Renal pelvis (tissue), 12 donors: ENCODE measurements around the gene BCKDHB. TPM values are rescaled to one million over a fixed set of nuclear protein-coding genes. Genes with fewer than 3 reads are reported as not detected.
"Not testable (repeated sequence)": the region's sequence is repeated elsewhere in the genome, so short reads cannot be mapped to it uniquely, and the experiment has no call there.

Source experiments
- DNase-seq: peaks from one replicate; pipeline ENCODE4 v3.0.0-alpha.2; 2013
- long read RNA-seq, 16 experiments: transcript quantifications; one replicate each; lab custom pipeline, GENCODE V29; 2026
- polyA plus RNA-seq, 3 donors: library from polyadenylated mRNA; unstranded; fragments of 120-200 nt; gene quantifications; one replicate each; pipeline ENCODE4 v1.2.1, GENCODE V29; 2013; ENCODE audit not compliant: insufficient read length in 3 of 3

BCKDHB gene
- polyA plus RNA-seq: 10 to 100 TPM; 24.2 to 31.6 (median 30.3) TPM
- long read RNA-seq, donor 1, transcript BCKDHB-201 (10 exons, 3,692 nt): major isoform, 9 of 12 reads
- long read RNA-seq, donor 1, partial matches to known transcripts: 0 of 12 reads
- long read RNA-seq, donor 1, other reads (novel, unspliced or antisense): 0 of 12 reads
- long read RNA-seq, donor 2, transcript BCKDHB-202 (11 exons, 1,514 nt): major isoform, 7 of 13 reads
- long read RNA-seq, donor 2, transcript BCKDHB-201 (10 exons, 3,692 nt): minor isoform, 6 of 13 reads
- long read RNA-seq, donor 2, partial matches to known transcripts: 0 of 13 reads
- long read RNA-seq, donor 2, other reads (novel, unspliced or antisense): 0 of 13 reads
- long read RNA-seq, donor 3, transcript BCKDHB-201 (10 exons, 3,692 nt): major isoform, 6 of 12 reads
- long read RNA-seq, donor 3, transcript BCKDHB-202 (11 exons, 1,514 nt): major isoform, 6 of 12 reads
- long read RNA-seq, donor 3, partial matches to known transcripts: 0 of 12 reads
- long read RNA-seq, donor 3, other reads (novel, unspliced or antisense): 0 of 12 reads
- long read RNA-seq, donor 4, transcript BCKDHB-202 (11 exons, 1,514 nt): major isoform, 7 of 10 reads
- long read RNA-seq, donor 4, partial matches to known transcripts: 0 of 10 reads
- long read RNA-seq, donor 4, other reads (novel, unspliced or antisense): 0 of 10 reads
- long read RNA-seq, donor 5, transcript BCKDHB-202 (11 exons, 1,514 nt): major isoform, 5 of 9 reads
- long read RNA-seq, donor 5, partial matches to known transcripts: 0 of 9 reads
- long read RNA-seq, donor 5, other reads (novel, unspliced or antisense): 0 of 9 reads
- long read RNA-seq, donor 6, transcript BCKDHB-202 (11 exons, 1,514 nt): minor isoform, 8 of 26 reads
- long read RNA-seq, donor 6, transcript BCKDHB-201 (10 exons, 3,692 nt): major isoform, 17 of 26 reads
- long read RNA-seq, donor 6, partial matches to known transcripts: 0 of 26 reads
- long read RNA-seq, donor 6, other reads (novel, unspliced or antisense): 0 of 26 reads
- long read RNA-seq, donor 7, transcript BCKDHB-202 (11 exons, 1,514 nt): major isoform, 5 of 22 reads
- long read RNA-seq, donor 7, partial matches to known transcripts: 12 of 22 reads
- long read RNA-seq, donor 7, other reads (novel, unspliced or antisense): 0 of 22 reads
- long read RNA-seq, donor 8, partial matches to known transcripts: 0 of 6 reads
- long read RNA-seq, donor 8, other reads (novel, unspliced or antisense): 0 of 6 reads
- long read RNA-seq, donor 9, transcript BCKDHB-202 (11 exons, 1,514 nt): minor isoform, 5 of 28 reads
- long read RNA-seq, donor 9, transcript BCKDHB-201 (10 exons, 3,692 nt): major isoform, 15 of 28 reads
- long read RNA-seq, donor 9, partial matches to known transcripts: 7 of 28 reads
- long read RNA-seq, donor 9, other reads (novel, unspliced or antisense): 0 of 28 reads
- long read RNA-seq, donor 10, transcript BCKDHB-201 (10 exons, 3,692 nt): major isoform, 8 of 21 reads
- long read RNA-seq, donor 10, transcript BCKDHB-202 (11 exons, 1,514 nt): minor isoform, 6 of 21 reads
- long read RNA-seq, donor 10, partial matches to known transcripts: 7 of 21 reads
- long read RNA-seq, donor 10, other reads (novel, unspliced or antisense): 0 of 21 reads
- long read RNA-seq, donor 11, transcript BCKDHB-201 (10 exons, 3,692 nt): major isoform, 5 of 8 reads
- long read RNA-seq, donor 11, partial matches to known transcripts: 0 of 8 reads
- long read RNA-seq, donor 11, other reads (novel, unspliced or antisense): 0 of 8 reads
- long read RNA-seq, donor 12, transcript BCKDHB-201 (10 exons, 3,692 nt): major isoform, 14 of 18 reads
- long read RNA-seq, donor 12, partial matches to known transcripts: 0 of 18 reads
- long read RNA-seq, donor 12, other reads (novel, unspliced or antisense): 0 of 18 reads
- long read RNA-seq, donor 13, transcript BCKDHB-201 (10 exons, 3,692 nt): major isoform, 8 of 10 reads
- long read RNA-seq, donor 13, partial matches to known transcripts: 0 of 10 reads
- long read RNA-seq, donor 13, other reads (novel, unspliced or antisense): 0 of 10 reads
- long read RNA-seq, donor 14, transcript BCKDHB-202 (11 exons, 1,514 nt): minor isoform, 5 of 22 reads
- long read RNA-seq, donor 14, transcript BCKDHB-201 (10 exons, 3,692 nt): major isoform, 16 of 22 reads
- long read RNA-seq, donor 14, partial matches to known transcripts: 0 of 22 reads
- long read RNA-seq, donor 14, other reads (novel, unspliced or antisense): 0 of 22 reads
- long read RNA-seq, donor 15, transcript BCKDHB-201 (10 exons, 3,692 nt): major isoform, 11 of 16 reads
- long read RNA-seq, donor 15, transcript BCKDHB-202 (11 exons, 1,514 nt): minor isoform, 5 of 16 reads
- long read RNA-seq, donor 15, partial matches to known transcripts: 0 of 16 reads
- long read RNA-seq, donor 15, other reads (novel, unspliced or antisense): 0 of 16 reads
- long read RNA-seq, donor 16, transcript BCKDHB-202 (11 exons, 1,514 nt): minor isoform, 5 of 15 reads
- long read RNA-seq, donor 16, transcript BCKDHB-201 (10 exons, 3,692 nt): major isoform, 9 of 15 reads
- long read RNA-seq, donor 16, partial matches to known transcripts: 0 of 15 reads
- long read RNA-seq, donor 16, other reads (novel, unspliced or antisense): 0 of 15 reads

- peak; percentile 99 for DNase-seq
Measured at GRCh38 chr6:80106418-80107235, at the start of gene BCKDHB. Gene BCKDHB (plus strand): TSS chr6:80106671. CDS start chr6:80106694, 23 bp downstream.

- no peak for DNase-seq
Measured at GRCh38 chr6:80060774-80061173, 45.7 kb upstream of the BCKDHB start.

DNA sequence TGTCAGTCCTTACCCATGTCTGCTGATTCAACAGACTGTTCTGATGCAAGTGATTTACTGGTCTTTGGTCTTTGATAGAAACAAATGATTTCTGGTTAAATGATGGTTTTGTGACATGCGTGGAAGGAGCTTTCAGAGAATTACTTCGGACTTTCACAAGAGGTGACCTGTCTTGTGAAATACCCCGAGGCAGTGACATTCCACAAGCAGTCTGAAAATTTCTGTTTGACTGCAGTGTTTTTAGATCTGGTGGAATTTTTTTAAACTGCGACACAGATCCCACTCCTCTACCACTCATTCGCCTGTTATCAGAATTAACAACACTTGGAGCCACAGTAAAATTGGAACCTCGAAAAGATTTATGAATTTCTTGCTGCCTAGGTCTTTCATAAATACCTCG, 38.3 kb upstream of the BCKDHB start:
- DNase-seq: not testable (repeated sequence)

GRCh38 chr6:80070431-80070830, 36.0 kb upstream of the BCKDHB start:
- not testable (repeated sequence) for DNase-seq

- no peak for DNase-seq
Measured at GRCh38 chr6:80077067-80077466, 29.4 kb upstream of the BCKDHB start.

DNA sequence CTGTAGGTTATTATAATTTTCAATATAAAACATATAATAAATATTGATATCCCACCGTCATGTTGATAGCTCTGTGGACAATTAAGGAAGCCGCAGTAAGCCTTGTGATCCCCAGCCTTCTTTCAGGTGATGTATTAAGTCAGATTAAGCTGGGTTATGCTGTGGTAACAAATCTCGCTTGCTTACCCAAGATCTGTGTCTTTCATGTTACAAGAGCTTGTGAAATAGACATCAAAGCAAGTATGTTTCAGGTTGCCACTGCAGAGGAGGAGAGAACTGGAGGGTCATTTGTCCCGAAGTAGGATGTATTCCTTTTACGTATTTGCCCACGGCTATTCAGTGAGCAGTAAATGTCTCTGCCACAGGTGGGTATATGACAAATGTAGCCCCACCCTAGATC, 17.8 kb upstream of the BCKDHB start:
- no peak for DNase-seq

DNA sequence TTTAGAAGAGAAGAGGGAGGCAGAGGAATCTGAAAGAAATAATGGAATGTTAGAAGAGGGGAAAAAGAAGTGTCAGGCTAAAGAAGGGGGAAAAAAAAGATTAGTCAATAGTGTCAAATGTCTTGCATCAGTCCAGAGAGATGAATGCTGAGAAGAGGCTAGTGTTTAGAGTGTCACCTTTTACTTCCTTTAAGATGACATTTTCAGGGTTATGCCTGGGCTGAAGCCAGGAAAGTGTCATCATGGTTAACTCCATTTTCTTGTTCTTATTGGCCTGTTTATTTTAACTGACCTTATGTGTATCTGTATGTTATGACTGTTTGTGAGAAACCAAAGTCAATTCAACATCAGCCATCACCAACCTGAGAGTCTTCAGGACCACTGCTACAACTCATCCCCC, 15.0 kb upstream of the BCKDHB start:
- DNase-seq: no peak

DNA sequence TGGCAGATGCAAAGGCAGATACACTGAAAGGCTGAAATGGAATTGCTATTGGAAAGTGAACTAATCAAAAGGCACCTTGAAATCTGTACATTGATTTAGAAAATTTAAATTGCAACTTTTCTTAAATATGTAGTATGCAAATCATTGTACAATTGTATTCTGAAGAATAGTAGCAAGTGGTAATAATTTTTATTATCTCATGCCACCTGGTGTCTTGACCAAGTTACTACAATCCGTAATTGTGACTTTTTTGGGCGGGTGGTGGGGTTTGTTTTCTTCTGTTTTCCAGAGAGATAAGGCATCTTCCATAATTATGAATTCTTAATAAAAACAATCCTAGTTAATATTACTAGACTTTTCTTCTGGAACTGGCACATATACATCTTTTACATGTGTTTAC, 12.5 kb upstream of the BCKDHB start:
- peak; percentile 3 for DNase-seq

DNA sequence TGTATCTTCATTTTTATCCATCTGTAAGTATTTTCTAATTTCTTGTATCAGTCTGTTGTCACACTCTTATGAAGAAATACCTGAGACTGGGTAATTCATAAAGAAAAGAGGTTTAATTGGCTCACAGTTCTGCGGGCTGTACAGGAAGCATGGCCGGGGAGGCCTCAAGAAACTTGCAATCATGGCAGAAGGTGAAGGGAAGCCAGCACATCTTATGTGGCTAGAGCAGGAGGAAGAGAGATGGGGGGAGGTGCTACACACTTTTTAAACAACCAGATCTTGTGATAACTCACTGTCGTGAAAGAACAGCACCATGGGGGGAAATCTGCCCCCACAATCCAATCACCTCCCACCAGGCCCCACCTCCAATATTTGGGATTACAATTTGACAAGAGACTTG, 10.9 kb upstream of the BCKDHB start:
- no peak for DNase-seq

DNA sequence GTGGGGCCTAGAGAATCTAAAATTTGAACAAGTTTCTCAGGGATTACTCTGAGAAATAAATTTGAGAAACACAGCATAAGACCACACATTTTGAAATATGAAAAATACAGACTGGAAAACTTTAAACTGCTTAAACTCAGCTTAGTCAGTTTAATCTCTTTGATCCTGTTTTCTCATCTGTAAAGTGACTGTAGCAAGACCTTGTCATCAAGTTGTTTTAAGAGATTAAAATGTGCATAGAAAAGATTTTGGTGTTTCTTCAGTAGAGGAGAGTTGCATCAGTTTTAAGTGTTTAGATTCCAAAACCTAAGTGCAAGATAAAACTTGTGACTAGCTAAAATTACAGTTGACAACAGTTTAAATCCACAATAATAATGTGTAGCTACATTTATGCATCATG, 8.1 kb upstream of the BCKDHB start:
- no peak for DNase-seq

GRCh38 chr6:80104520-80104919, 2.0 kb upstream of the BCKDHB start:
- DNase-seq: no peak

- DNase-seq: no peak
Measured at GRCh38 chr6:80105972-80106417, 476 bp upstream of the BCKDHB start.

GRCh38 chr6:80122576-80122975, 16.1 kb downstream of the BCKDHB start:
- not testable (repeated sequence) for DNase-seq

DNA sequence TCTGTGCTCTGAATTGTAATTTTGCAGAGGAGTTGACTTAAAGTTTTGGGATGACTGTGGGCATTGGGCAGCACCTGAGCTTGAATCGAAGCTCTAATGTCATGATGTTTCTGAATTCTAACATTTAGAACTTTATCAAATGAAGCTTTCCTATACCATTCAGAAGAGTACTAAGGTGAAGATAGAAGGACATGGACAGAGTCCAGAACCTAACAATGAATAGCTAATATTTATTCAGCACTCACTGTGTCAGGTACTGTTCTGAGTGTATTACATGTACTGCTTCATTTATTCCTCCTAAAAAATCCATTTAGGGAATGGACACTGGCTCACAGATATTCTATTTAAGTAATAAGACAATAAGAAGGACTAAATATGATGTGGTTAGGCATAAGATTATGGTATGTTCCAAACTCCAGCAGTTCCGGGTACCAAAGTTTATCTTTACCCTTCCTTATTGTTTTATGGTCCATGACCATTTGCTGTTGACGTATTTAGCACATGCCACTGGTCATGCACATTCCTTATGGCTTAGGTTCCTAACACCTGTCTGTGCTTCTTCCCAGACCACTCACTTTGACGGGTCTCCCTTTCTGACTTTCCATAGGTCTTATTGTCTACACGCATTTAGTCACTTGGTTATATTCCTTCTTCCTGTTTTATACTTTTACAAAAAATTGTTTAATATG, 20.3 kb downstream of the BCKDHB start:
- DNase-seq: no peak

- DNase-seq: no peak
Measured at GRCh38 chr6:80129485-80129884, 23.0 kb downstream of the BCKDHB start.

DNA sequence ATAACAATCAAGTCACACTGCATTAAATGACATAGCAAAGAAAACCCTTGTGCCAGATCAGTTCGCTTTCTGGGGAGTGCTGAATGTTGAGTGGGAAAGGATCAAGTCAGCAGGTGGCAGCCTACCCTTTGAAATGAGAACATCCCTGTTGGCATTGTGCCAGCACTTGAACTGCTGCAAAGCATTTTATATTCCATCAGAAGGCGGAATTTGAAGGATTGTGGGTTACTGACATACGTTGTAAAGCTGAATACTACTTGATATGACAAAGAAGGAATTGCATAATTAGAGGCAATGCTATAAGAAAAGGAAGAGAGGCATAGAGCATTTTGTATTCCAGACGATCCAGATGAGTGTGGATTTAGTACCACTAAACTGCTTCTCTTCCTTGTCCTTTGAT, 26.5 kb downstream of the BCKDHB start:
- peak; percentile 43 for DNase-seq

- no peak for DNase-seq
Measured at GRCh38 chr6:80134065-80134464, 27.6 kb downstream of the BCKDHB start.
